GM12873 (cell line): ENCODE measurements around the gene TPP1.

ENCODE experiments used
- CTCF ChIP-seq: IDR thresholded peaks from 2 replicates; pipeline ENCODE4 v1.5.1; 2012; ENCODE audit warnings: low read depth, mild to moderate bottlenecking, moderate library complexity, low read length, control low read depth; ENCODE audit not compliant: insufficient read depth; ENCODE audit errors: missing control alignments

The TPP1 gene

GRCh38 chr11:6608011-6608410, 11.2 kb downstream of the TPP1 start:
- no peak for TF ChIP-seq CTCF

GRCh38 chr11:6607190-6607795, 11.9 kb downstream of the TPP1 start:
- no peak for TF ChIP-seq CTCF

DNA sequence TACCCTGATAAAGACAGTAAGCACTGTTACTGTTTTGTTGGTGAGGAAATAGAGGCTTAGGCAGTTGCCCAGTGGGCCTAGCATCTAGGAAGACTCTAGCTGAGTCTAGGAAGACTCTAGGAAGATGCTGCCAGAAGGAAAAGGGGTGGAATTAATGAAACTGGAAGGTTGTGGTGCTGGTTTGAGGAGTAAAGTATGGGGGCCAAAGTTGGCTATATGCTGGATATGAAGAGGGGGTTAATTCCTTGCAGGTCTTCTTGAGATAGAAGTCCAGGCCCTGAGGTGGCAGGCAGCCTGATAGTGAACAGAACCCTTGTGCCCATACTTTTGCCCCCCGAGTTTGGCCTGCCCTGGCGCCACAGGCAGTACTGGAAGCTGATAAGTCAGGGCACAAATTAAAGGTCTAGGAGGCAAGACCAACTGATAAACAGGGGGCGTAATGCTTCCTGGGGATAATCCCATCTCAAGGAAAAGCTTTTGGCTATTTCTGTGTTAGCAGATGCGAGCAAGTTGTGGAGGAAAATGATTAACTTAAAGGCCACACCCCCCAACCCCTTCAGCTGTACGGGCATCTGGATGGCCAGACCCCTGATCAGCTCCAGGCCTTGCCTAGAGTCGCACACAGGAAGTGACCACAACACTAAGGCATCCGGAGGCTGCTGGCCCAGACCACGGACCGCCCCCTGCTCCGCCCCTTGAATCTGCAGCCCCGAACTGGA, 12.6 kb downstream of the TPP1 start:
- TF ChIP-seq CTCF, result no peak

- TF ChIP-seq CTCF, result no peak
Measured at GRCh38 chr11:6604790-6605189, 14.4 kb downstream of the TPP1 start.

DNA sequence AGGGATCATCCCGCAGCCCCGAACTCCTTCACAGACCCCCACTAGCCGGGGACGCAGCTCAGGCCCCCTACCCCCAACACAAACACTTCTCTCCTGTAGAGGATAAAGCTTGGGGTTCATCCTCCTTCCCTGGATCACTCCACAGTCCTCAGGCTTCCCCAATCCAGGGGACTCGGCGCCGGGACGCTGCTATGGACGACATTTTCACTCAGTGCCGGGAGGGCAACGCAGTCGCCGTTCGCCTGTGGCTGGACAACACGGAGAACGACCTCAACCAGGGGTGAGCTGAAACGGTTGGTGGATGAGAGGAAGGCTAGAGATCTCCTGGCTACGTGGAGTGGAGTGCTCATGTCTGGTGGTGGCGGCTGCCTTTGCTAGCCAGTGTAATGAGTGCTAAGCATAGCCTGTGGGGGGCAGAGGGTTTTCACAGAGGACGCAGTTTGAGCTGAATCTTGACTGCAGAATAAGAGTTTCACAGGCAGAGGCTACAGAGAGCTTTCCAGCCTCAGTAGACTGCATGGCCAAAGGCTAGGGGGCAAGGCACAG, 15.1 kb downstream of the TPP1 start:
- TF ChIP-seq CTCF, result peak; percentile 38

DNA sequence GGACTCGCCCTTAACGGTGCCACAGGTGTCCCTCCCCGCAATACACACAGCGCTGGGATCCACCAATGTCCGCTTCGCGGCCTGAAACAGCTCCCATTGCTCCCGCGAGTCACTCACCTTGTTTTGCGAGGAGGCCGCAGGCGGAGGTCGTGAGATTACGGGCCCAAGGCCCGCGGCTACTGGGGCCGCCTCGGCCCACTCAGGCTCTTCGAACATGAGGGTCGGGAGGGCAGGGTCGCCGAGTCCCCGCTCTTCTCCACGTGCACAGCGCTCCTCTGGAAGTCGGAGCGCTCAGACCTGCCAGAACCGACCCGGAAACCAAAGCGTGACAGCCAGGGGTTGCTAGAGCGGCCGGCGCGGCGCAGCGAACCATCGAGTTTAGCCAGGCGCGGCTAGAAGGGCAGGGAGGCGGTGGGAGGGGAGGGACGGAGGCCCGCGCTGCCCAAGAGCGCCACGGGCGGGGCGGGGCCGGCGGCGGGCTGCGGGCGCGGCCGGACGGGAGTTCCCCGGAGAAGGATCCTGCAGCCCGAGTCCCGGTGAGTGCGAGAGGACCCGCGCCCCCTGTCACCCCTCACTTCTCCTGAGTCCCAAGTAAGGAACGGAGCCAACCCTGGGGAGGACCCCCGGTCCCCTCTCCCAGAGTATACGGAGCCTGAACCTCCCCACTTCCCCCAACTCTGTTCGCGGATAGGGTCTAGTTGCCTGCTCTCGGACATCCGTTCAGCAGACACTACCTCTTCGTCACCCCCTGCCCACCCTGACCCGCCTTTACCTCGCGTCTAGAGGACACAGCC, 15.7 kb downstream of the TPP1 start, which contains the start of the genes ILK and RRP8:
ILK (plus strand) TSS at position 488 of the 794 bp plus-strand sequence. CDS start 498 bp downstream, outside the sequence.
RRP8 (minus strand) TSS at position 330 of the 794 bp plus-strand sequence; CDS start at position 216, 114 bp downstream.
- TF ChIP-seq CTCF, result peak; percentile 6
